Astrocyte (in vitro differentiated cells and primary cell): ENCODE results near the gene ERMARD. TPM values are rescaled to one million over a fixed set of nuclear protein-coding genes. Genes with fewer than 3 reads are reported as not detected.
A peak's percentile ranks its signal among the peaks of the same experiment; 100 is the strongest.

Experiments used
- DNase-seq: peaks from one replicate; pipeline ENCODE4 v3.0.0-alpha.2; 2010; ENCODE audit warnings: low read depth
- FAIRE-seq: peaks from 2 replicates; lab custom pipeline; 2011; peaks lifted over from hg19 to GRCh38; lab: Jason Lieb, UNC
- H2AFZ ChIP-seq: 2 replicates; pipeline ENCODE4 v1.6.0; 2012; ENCODE audit warnings: low read depth, low read length, inconsistent platforms
- H3K27ac ChIP-seq: 2 replicates; pipeline ENCODE4 v1.5.1; 2011; ENCODE audit warnings: low read depth, low read length, inconsistent platforms
- H3K27me3 ChIP-seq: 2 replicates; pipeline ENCODE4 v1.6.0; 2011; ENCODE audit warnings: low read length, inconsistent platforms; ENCODE audit not compliant: insufficient read depth
- H3K36me3 ChIP-seq: 2 replicates; pipeline ENCODE4 v1.5.1; 2011; ENCODE audit warnings: low read length, inconsistent platforms; ENCODE audit not compliant: insufficient read depth
- H3K4me1 ChIP-seq: 2 replicates; pipeline ENCODE4 v1.5.1; 2011; ENCODE audit warnings: low read length, inconsistent platforms; ENCODE audit not compliant: insufficient read depth
- H3K4me2 ChIP-seq: 2 replicates; pipeline ENCODE4 v1.6.0; 2012; ENCODE audit warnings: low read length, inconsistent platforms
- H3K4me3 ChIP-seq: 2 replicates; pipeline ENCODE4 v1.5.1; 2011; ENCODE audit warnings: low read depth, mild to moderate bottlenecking, low read length, inconsistent platforms; ENCODE audit not compliant: insufficient read depth
- H3K79me2 ChIP-seq: 2 replicates; pipeline ENCODE4 v1.6.0; 2012; ENCODE audit warnings: mild to moderate bottlenecking, low read length, inconsistent platforms; ENCODE audit not compliant: insufficient read depth
- H3K9ac ChIP-seq: 2 replicates; pipeline ENCODE4 v1.6.0; 2012; ENCODE audit warnings: mild to moderate bottlenecking, low read length, inconsistent platforms
- H3K9me3 ChIP-seq: 2 replicates; pipeline ENCODE4 v1.5.1; 2012; ENCODE audit warnings: low read depth, mild to moderate bottlenecking, low read length, inconsistent platforms; ENCODE audit not compliant: insufficient read depth
- H4K20me1 ChIP-seq: 2 replicates; pipeline ENCODE4 v1.6.0; 2012; ENCODE audit warnings: low read length, inconsistent platforms; ENCODE audit not compliant: insufficient read depth
- H3K27ac Mint-ChIP-seq: one replicate; pipeline ENCODE4 v1.8.0; 2021; ENCODE audit warnings: mild to moderate bottlenecking, mixed read lengths; ENCODE audit not compliant: unreplicated experiment
- H3K27me3 Mint-ChIP-seq: one replicate; pipeline ENCODE4 v1.8.0; 2021; ENCODE audit warnings: low read depth, mixed read lengths; ENCODE audit not compliant: unreplicated experiment
- H3K36me3 Mint-ChIP-seq: one replicate; pipeline ENCODE4 v1.8.0; 2021; ENCODE audit warnings: low read depth, mixed read lengths; ENCODE audit not compliant: unreplicated experiment
- H3K4me1 Mint-ChIP-seq: one replicate; pipeline ENCODE4 v1.8.0; 2021; ENCODE audit warnings: low read depth, mixed read lengths; ENCODE audit not compliant: unreplicated experiment
- H3K4me3 Mint-ChIP-seq: one replicate; pipeline ENCODE4 v1.8.0; 2021; ENCODE audit warnings: mild to moderate bottlenecking, moderate library complexity, mixed read lengths; ENCODE audit not compliant: unreplicated experiment
- H3K9me3 Mint-ChIP-seq: one replicate; pipeline ENCODE4 v1.8.0; 2021; ENCODE audit warnings: mild to moderate bottlenecking, mixed read lengths; ENCODE audit not compliant: unreplicated experiment
- CTCF ChIP-seq: IDR thresholded peaks from 2 replicates; pipeline ENCODE4 v1.5.1; 2011; ENCODE audit warnings: low read depth, mild to moderate bottlenecking, inconsistent platforms, low read length, moderate library complexity; ENCODE audit not compliant: insufficient read depth
- EZH2 ChIP-seq: IDR thresholded peaks from 2 replicates; pipeline ENCODE4 v1.6.1; 2012; ENCODE audit warnings: mild to moderate bottlenecking, low read length, inconsistent platforms; ENCODE audit not compliant: insufficient read depth
- total RNA-seq: library from RNA; stranded (reverse); gene quantifications from 2 replicates; pipeline ENCODE4 v1.2.1, GENCODE V29; 2021

ERMARD gene
- total RNA-seq, 1 donor from 2014 or later: 13.1 TPM

- Mint-ChIP-seq H3K27ac (peak overlapping the region; percentile 21), H3K4me1 (peaks cover 13% of the 10 kb centered on the region), H3K36me3 (peaks cover 2% of the 10 kb centered on the region), H3K27me3 (peaks cover 53% of the 10 kb centered on the region), H3K4me3 (no peak overlapping the region), H3K9me3 (peaks cover 26% of the 10 kb centered on the region)
- FAIRE-seq: no peak
- H4K20me1 ChIP-seq: no peaks in the 10 kb centered on the region
- TF ChIP-seq EZH2 (no peak), CTCF (no peak)
- no peak overlapping the region for H3K9ac ChIP-seq
- H3K79me2 ChIP-seq: no peaks in the 10 kb centered on the region
- H3K9me3 ChIP-seq: no peaks in the 10 kb centered on the region
- DNase-seq: no peak
- H3K27me3 ChIP-seq: peaks cover 13% of the 10 kb centered on the region
- no peak overlapping the region for H3K4me2 ChIP-seq
- H3K4me1 ChIP-seq: no peaks in the 10 kb centered on the region
- no peak overlapping the region for H3K27ac ChIP-seq
- no peaks in the 10 kb centered on the region for H3K36me3 ChIP-seq
- no peak overlapping the region for H3K4me3 ChIP-seq
- H2AFZ ChIP-seq: no peak overlapping the region
Observed at GRCh38 chr6:169805242-169805838, 53.9 kb downstream of the ERMARD start.

DNA sequence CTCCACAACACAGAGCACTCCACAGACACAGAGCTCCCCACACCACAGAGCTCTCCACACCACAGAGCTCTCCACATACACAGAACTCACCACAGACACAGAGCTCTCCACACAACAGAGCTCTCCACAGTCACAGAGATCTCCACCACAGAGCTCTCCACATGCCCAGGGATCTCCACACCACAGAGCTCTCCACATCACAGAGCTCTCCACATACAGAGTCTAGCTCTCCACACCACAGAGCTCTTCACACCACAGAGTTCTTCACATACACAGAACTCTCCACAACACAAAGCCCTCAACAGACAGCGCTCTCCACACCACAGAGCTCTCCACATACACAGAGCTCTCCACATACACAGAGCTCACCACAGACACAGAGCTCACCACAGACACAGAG lies 55.3 kb downstream of the ERMARD start:
- peaks cover 26% of the 10 kb centered on the region for H3K9me3 Mint-ChIP-seq
- H3K27me3 Mint-ChIP-seq: peaks cover 61% of the 10 kb centered on the region
- H3K27ac Mint-ChIP-seq: no peak overlapping the region

More for the DNA sequence above, 55.3 kb downstream of the ERMARD start:
- Histone ChIP-seq H3K9me3 (no peaks in the 10 kb centered on the region), H4K20me1 (no peaks in the 10 kb centered on the region), H3K4me1 (no peaks in the 10 kb centered on the region), H3K4me2 (no peak overlapping the region), H3K27me3 (peaks cover 15% of the 10 kb centered on the region), H3K36me3 (no peaks in the 10 kb centered on the region), H3K79me2 (no peaks in the 10 kb centered on the region), H3K27ac (no peak overlapping the region), H2AFZ (no peak overlapping the region), H3K4me3 (no peak overlapping the region), H3K9ac (no peak overlapping the region)
- DNase-seq: no peak
- peaks cover 4% of the 10 kb centered on the region for H3K4me1 Mint-ChIP-seq
- H3K4me3 Mint-ChIP-seq: no peak overlapping the region
- no peak for FAIRE-seq
- no peak for TF ChIP-seq CTCF
- no peak for TF ChIP-seq EZH2
- H3K36me3 Mint-ChIP-seq: peaks cover 2% of the 10 kb centered on the region
